IMR-90 (cell line): ENCODE measurements around the gene IL12RB2. TPM values are rescaled to one million over a fixed set of nuclear protein-coding genes. Genes with fewer than 3 reads are reported as not detected.

Experiments used
- ATAC-seq: fragments of 200-7000 bp; cut with Tn5 transposase; 2 replicates; pipeline ENCODE4 v1.9.1; 2020; ENCODE audit warnings: low read depth, mild to moderate bottlenecking, moderate library complexity
- BruUV-seq: library from RNA; stranded (reverse); fragments of 400-500 nt; replicated peaks from 2 replicates; lab custom pipeline; 2021; lab: Mats Ljungman, UMichigan
- CTCF ChIA-PET: fragments of 300-600 bp; formaldehyde crosslinking; extraction: SDS; loops from one replicate; lab custom pipeline; 2021; ENCODE audit warnings: antibody characterized with exemption; lab: Yijun Ruan, JAX
- POLR2A ChIA-PET: fragments of 300-600 bp; sonication (Branson Sonifier 250); formaldehyde crosslinking; loops from one replicate; lab custom pipeline; 2022; ENCODE audit warnings: antibody characterized with exemption; ENCODE audit not compliant: unreplicated experiment; lab: Charles Lee
- DNase-seq: peaks from one replicate; pipeline ENCODE4 v3.0.0; 2013
- H2AFZ ChIP-seq: replicated peaks from 2 replicates; pipeline ENCODE3; 2013; ENCODE audit warnings: low read length, mild to moderate bottlenecking; ENCODE audit not compliant: poor library complexity
- H2AK5ac ChIP-seq: 2 replicates; pipeline ENCODE4 v1.6.1; 2013; ENCODE audit warnings: low read depth, low read length, inconsistent platforms
- H2AK9ac ChIP-seq: replicated peaks from 2 replicates; pipeline ENCODE3; 2013; ENCODE audit warnings: mild to moderate bottlenecking, low read depth, low read length, moderate library complexity; ENCODE audit not compliant: poor library complexity
- H2BK120ac ChIP-seq: 2 replicates; pipeline ENCODE4 v1.6.1; 2013; ENCODE audit warnings: low read depth, low read length, inconsistent platforms
- H2BK15ac ChIP-seq: 3 replicates; pipeline ENCODE4 v1.6.1; 2013; ENCODE audit warnings: low read depth, low read length, inconsistent platforms
- H2BK20ac ChIP-seq: 2 replicates; pipeline ENCODE4 v1.6.1; 2013; ENCODE audit warnings: low read depth, mild to moderate bottlenecking, inconsistent platforms, low read length, moderate library complexity
- H2BK5ac ChIP-seq: 2 replicates; pipeline ENCODE4 v1.6.1; 2013; ENCODE audit warnings: mild to moderate bottlenecking, low read depth, low read length, inconsistent platforms; ENCODE audit not compliant: poor library complexity, severe bottlenecking
- H3K14ac ChIP-seq: replicated peaks from 2 replicates; pipeline ENCODE4 v1.6.1; 2013; ENCODE audit warnings: low read depth, low read length, inconsistent platforms
- H3K18ac ChIP-seq: 2 replicates; pipeline ENCODE4 v1.6.1; 2013; ENCODE audit warnings: low read depth, low read length, control low read depth
- H3K23ac ChIP-seq: 2 replicates; pipeline ENCODE4 v1.6.1; 2013; ENCODE audit warnings: low read depth, low read length, inconsistent platforms
- H3K27ac ChIP-seq: 2 replicates; pipeline ENCODE4 v1.5.1; 2013; ENCODE audit warnings: mild to moderate bottlenecking, control low read depth, low read length; ENCODE audit not compliant: insufficient read depth
- H3K27me3 ChIP-seq: 2 replicates; pipeline ENCODE4 v1.6.1; 2013; ENCODE audit warnings: low read length; ENCODE audit not compliant: control insufficient read depth, insufficient read depth
- H3K36me3 ChIP-seq: 2 replicates; pipeline ENCODE4 v1.6.1; 2013; ENCODE audit warnings: low read length, mixed read lengths; ENCODE audit not compliant: control insufficient read depth, insufficient read depth
- H3K4ac ChIP-seq: 2 replicates; pipeline ENCODE4 v1.6.1; 2013; ENCODE audit warnings: low read depth, low read length, inconsistent platforms
- H3K4me1 ChIP-seq: 2 replicates; pipeline ENCODE4 v1.6.1; 2013; ENCODE audit warnings: low read length, mixed read lengths; ENCODE audit not compliant: control insufficient read depth, insufficient read depth
- H3K4me2 ChIP-seq: 2 replicates; pipeline ENCODE4 v1.6.1; 2013; ENCODE audit warnings: low read depth, mild to moderate bottlenecking, control low read depth, low read length, moderate library complexity
- H3K4me3 ChIP-seq: 2 replicates; pipeline ENCODE4 v1.5.1; 2013; ENCODE audit warnings: low read depth, mild to moderate bottlenecking, control low read depth, low read length, moderate library complexity; ENCODE audit not compliant: insufficient read depth
- H3K56ac ChIP-seq: 2 replicates; pipeline ENCODE4 v1.6.1; 2013; ENCODE audit warnings: low read length, inconsistent platforms; ENCODE audit not compliant: insufficient read depth; ENCODE audit errors: extremely low read depth
- H3K79me1 ChIP-seq, 2 experiments: 2 replicates each; pipeline ENCODE4 v1.6.1; 2013; ENCODE audit warnings: low read length in 2 of 2, inconsistent platforms in 1 of 2, low read depth in 1 of 2
- H3K9ac ChIP-seq: 2 replicates; pipeline ENCODE4 v1.6.1; 2013; ENCODE audit warnings: low read depth, low read length, control low read depth
- H3K9me1 ChIP-seq: 2 replicates; pipeline ENCODE4 v1.6.1; 2013; ENCODE audit warnings: low read length, inconsistent platforms; ENCODE audit not compliant: insufficient read depth
- H3K9me3 ChIP-seq: 2 replicates; pipeline ENCODE4 v1.6.1; 2013; ENCODE audit warnings: low read length; ENCODE audit not compliant: control insufficient read depth, insufficient read depth
- H4K20me1 ChIP-seq: 2 replicates; pipeline ENCODE4 v1.6.1; 2013; ENCODE audit warnings: low read length, inconsistent platforms; ENCODE audit not compliant: insufficient read depth
- H4K5ac ChIP-seq: 2 replicates; pipeline ENCODE4 v1.6.1; 2013; ENCODE audit warnings: mild to moderate bottlenecking, low read depth, low read length, control low read depth
- H4K8ac ChIP-seq, 2 experiments: 2 replicates each; pipeline ENCODE4 v1.6.1; 2013; ENCODE audit warnings: low read depth in 2 of 2, low read length in 2 of 2, control low read depth in 1 of 2, inconsistent platforms in 1 of 2
- H4K91ac ChIP-seq: 2 replicates; pipeline ENCODE4 v1.6.1; 2013; ENCODE audit warnings: low read depth, low read length, inconsistent platforms; ENCODE audit not compliant: insufficient read depth
- BHLHE40 ChIP-seq: fragments of 150-350 bp; IDR thresholded peaks from 2 replicates; pipeline ENCODE4 v1.6.1; 2016; ENCODE audit warnings: mild to moderate bottlenecking, low read depth, low read length
- CEBPB ChIP-seq: IDR thresholded peaks from 2 replicates; pipeline ENCODE4 v1.6.1; 2012; ENCODE audit warnings: low read depth, low read length, improper control_type of control experiment
- CHD1 ChIP-seq: IDR thresholded peaks from 2 replicates; pipeline ENCODE4 v1.6.1; 2012; ENCODE audit warnings: low read depth, low read length, improper control_type of control experiment
- FOS ChIP-seq: fragments of 150-350 bp; IDR thresholded peaks from 2 replicates; pipeline ENCODE4 v1.6.1; 2016; ENCODE audit warnings: low read depth, low read length
- MAFK ChIP-seq: IDR thresholded peaks from 2 replicates; pipeline ENCODE4 v1.6.1; 2012; ENCODE audit warnings: low read depth, low read length, improper control_type of control experiment
- MAZ ChIP-seq: IDR thresholded peaks from 2 replicates; pipeline ENCODE4 v1.6.1; 2012; ENCODE audit warnings: low read depth, mild to moderate bottlenecking, low read length, improper control_type of control experiment, moderate library complexity, borderline replicate concordance
- MXI1 ChIP-seq: IDR thresholded peaks from 2 replicates; pipeline ENCODE4 v1.6.1; 2012; ENCODE audit warnings: low read depth, mild to moderate bottlenecking, low read length, moderate library complexity, borderline replicate concordance
- NFE2L2 ChIP-seq: fragments of 150-350 bp; IDR thresholded peaks from 2 replicates; pipeline ENCODE4 v1.6.1; 2016; ENCODE audit warnings: low read depth, mild to moderate bottlenecking, low read length
- POLR2A ChIP-seq: IDR thresholded peaks from 2 replicates; pipeline ENCODE4 v1.6.1; 2012; ENCODE audit warnings: mild to moderate bottlenecking, low read depth, low read length
- RCOR1 ChIP-seq: IDR thresholded peaks from 2 replicates; pipeline ENCODE4 v1.6.1; 2012; ENCODE audit warnings: mild to moderate bottlenecking, low read length, improper control_type of control experiment; ENCODE audit not compliant: insufficient replicate concordance
- SMC3 ChIP-seq: fragments of 150-350 bp; IDR thresholded peaks from 2 replicates; pipeline ENCODE4 v1.6.1; 2016; ENCODE audit warnings: low read depth, mild to moderate bottlenecking, antibody characterized with exemption, low read length, moderate library complexity
- WGBS, 2 experiments: methylation state at CpG; one replicate each; pipeline versions ENCODE4 v1.1.5 to v1.1.7; 2013; ENCODE audit warnings: missing lambda C conversion rate in 2 of 2; ENCODE audit not compliant: insufficient read length in 1 of 2; ENCODE audit errors: extremely low coverage in 2 of 2; 5-methylcytosine and 5-hydroxymethylcytosine counted together
- dilution Hi-C: fragments of 300-500 bp; cut with HindIII; formaldehyde crosslinking; loops from one replicate; pipeline ENCODE4 v1.14.3; 2018; ENCODE audit warnings: low sequenced_read_pairs; ENCODE audit not compliant: unreplicated experiment
- in situ Hi-C: fragments of 300-500 bp; cut with MboI; formaldehyde crosslinking; loops from 3 replicates; pipeline ENCODE4 v1.14.3; 2019; ENCODE audit warnings: low sequenced_read_pairs, inconsistent platforms, mixed read lengths
- intact Hi-C: fragments of 100-400 bp; cut with micrococcal nuclease; formaldehyde crosslinking; loops from 2 replicates; pipeline ENCODE4 v1.10.0; 2022
- polyA plus RNA-seq, 3 experiments: library from polyadenylated mRNA; depleted of rRNA; stranded (reverse); fragments of >200 nt; gene quantifications; 2 replicates each; pipeline ENCODE4 v1.2.3, GENCODE V29; 2012; ENCODE audit warnings: low replicate concordance in 1 of 3
- total RNA-seq: library from RNA; depleted of rRNA; stranded (reverse); fragments of >200 nt; gene quantifications from 2 replicates; pipeline ENCODE4 v1.2.3, GENCODE V29; 2012
- TF ChIP-seq, protein P1 (sequence below): conservative IDR thresholded peaks from 2 replicates; pipeline ENCODE4 v1.5.1; 2012; ENCODE audit warnings: mild to moderate bottlenecking, low read depth, low read length, improper control_type of control experiment
- TF ChIP-seq, protein P2 (sequence below): fragments of 150-350 bp; IDR thresholded peaks from 2 replicates; pipeline ENCODE4 v1.6.1; 2017; ENCODE audit warnings: mild to moderate bottlenecking, antibody characterized with exemption, low read length, low read depth

Gene IL12RB2
- total and polyA plus RNA-seq, 2 of the 4 experiments (the other 2 are of a cell fraction): not detected

DNA sequence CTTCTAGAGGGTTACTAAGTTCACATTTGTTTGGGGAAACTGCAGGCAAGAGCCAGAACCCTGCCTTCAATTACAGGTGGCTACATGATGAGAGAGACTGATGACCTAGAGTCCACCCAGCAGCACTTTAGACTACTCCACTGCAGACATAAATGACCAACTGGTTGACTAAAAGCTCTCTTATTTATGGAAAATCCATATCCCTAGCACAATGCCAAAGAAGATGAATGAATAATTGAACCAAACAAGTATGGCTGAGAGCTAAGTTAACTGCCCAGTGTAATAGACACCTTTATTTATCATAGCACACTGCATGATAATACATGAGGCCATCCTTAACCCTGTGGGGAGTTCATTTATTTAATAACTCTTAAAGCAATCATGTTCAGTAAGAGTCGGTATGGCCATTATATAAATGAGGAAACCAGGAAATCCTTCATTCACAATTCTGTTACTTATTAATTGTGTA, 60.4 kb downstream of the IL12RB2 start:
- no TSS peak for BruUV-seq
- no peak overlapping the region for H3K4ac ChIP-seq
- no peak overlapping the region for H4K91ac ChIP-seq
- H3K27me3 ChIP-seq: no peaks in the 10 kb centered on the region
- ChIA-PET CTCF (no interaction called here), POLR2A (no interaction called here)
- dilution Hi-C loops: no loop called here
- no peaks in the 10 kb centered on the region for H3K9me1 ChIP-seq
- no peak overlapping the region for H3K56ac ChIP-seq
- H3K79me1 ChIP-seq: no peaks in the 10 kb centered on the region
- H3K4me3 ChIP-seq: no peak overlapping the region
- H3K18ac ChIP-seq: no peak overlapping the region
- H2BK5ac ChIP-seq: no peak overlapping the region
- H2AK5ac ChIP-seq: no peak overlapping the region
- H3K9me3 ChIP-seq: no peaks in the 10 kb centered on the region
- no peak overlapping the region for H2BK15ac ChIP-seq
- H3K27ac ChIP-seq: no peak overlapping the region
- H3K23ac ChIP-seq: no peak overlapping the region
- no peak overlapping the region for H2BK120ac ChIP-seq
- H3K4me2 ChIP-seq: no peak overlapping the region
- no peak overlapping the region for H2AFZ ChIP-seq
- H3K9ac ChIP-seq: no peak overlapping the region
- no peak overlapping the region for H2AK9ac ChIP-seq
- H2BK20ac ChIP-seq: no peak overlapping the region
- H3K36me3 ChIP-seq: no peaks in the 10 kb centered on the region
- intact Hi-C loops: no loop called here
- ATAC-seq: no peak
- H3K14ac ChIP-seq: no peak overlapping the region
- no peaks in the 10 kb centered on the region; the same call in 1 of the 2 replicates for H3K4me1 ChIP-seq
- TF ChIP-seq FOS: no peak
- TF ChIP-seq NFE2L2: no peak
- TF ChIP-seq CHD1: no peak
- no peak for TF ChIP-seq BHLHE40
- no peak for TF ChIP-seq SMC3
- no peak for TF ChIP-seq MAFK
- TF ChIP-seq, protein P1, sequence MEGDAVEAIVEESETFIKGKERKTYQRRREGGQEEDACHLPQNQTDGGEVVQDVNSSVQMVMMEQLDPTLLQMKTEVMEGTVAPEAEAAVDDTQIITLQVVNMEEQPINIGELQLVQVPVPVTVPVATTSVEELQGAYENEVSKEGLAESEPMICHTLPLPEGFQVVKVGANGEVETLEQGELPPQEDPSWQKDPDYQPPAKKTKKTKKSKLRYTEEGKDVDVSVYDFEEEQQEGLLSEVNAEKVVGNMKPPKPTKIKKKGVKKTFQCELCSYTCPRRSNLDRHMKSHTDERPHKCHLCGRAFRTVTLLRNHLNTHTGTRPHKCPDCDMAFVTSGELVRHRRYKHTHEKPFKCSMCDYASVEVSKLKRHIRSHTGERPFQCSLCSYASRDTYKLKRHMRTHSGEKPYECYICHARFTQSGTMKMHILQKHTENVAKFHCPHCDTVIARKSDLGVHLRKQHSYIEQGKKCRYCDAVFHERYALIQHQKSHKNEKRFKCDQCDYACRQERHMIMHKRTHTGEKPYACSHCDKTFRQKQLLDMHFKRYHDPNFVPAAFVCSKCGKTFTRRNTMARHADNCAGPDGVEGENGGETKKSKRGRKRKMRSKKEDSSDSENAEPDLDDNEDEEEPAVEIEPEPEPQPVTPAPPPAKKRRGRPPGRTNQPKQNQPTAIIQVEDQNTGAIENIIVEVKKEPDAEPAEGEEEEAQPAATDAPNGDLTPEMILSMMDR: no peak
- TF ChIP-seq MXI1: no peak
- TF ChIP-seq CEBPB: no peak
- TF ChIP-seq, protein P2, sequence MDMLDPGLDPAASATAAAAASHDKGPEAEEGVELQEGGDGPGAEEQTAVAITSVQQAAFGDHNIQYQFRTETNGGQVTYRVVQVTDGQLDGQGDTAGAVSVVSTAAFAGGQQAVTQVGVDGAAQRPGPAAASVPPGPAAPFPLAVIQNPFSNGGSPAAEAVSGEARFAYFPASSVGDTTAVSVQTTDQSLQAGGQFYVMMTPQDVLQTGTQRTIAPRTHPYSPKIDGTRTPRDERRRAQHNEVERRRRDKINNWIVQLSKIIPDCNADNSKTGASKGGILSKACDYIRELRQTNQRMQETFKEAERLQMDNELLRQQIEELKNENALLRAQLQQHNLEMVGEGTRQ: no peak
- TF ChIP-seq MAZ: no peak
- no peak for TF ChIP-seq RCOR1
- TF ChIP-seq POLR2A: no peak
- in situ Hi-C loops: no loop called here
- H4K5ac ChIP-seq: no peak overlapping the region
- no peaks in the 10 kb centered on the region for H4K20me1 ChIP-seq
- no peak overlapping the region for H4K8ac ChIP-seq
- no peak for DNase-seq
- WGBS, 2 experiments: no CpG with 5 or more reads among the region's 1 CpG
